H1 (cell line): Measurements from ENCODE around the gene MYD88. TPM values are rescaled to one million over a fixed set of nuclear protein-coding genes. Genes with fewer than 3 reads are reported as not detected.

Experiments used
- CTCF ChIA-PET: fragments of 300-600 bp; sonication (Branson Sonifier 250); formaldehyde crosslinking; loops from one replicate; lab custom pipeline; 2021; ENCODE audit not compliant: partially characterized antibody; lab: Charles Lee
- POLR2A ChIA-PET: fragments of 300-600 bp; sonication (Branson Sonifier 250); formaldehyde crosslinking; loops from one replicate; lab custom pipeline; 2021; ENCODE audit warnings: inconsistent platforms; ENCODE audit not compliant: partially characterized antibody; lab: Charles Lee
- DNase-seq, 2 experiments: peaks; one replicate each; pipeline versions ENCODE4 v3.0.0 to v3.0.0-alpha.2; 2010 to 2022; ENCODE audit warnings: low spot score in 2 of 2, low read depth in 1 of 2, mixed read lengths in 1 of 2
- FAIRE-seq: peaks from 2 replicates; lab custom pipeline; 2011; peaks lifted over from hg19 to GRCh38; lab: Jason Lieb, UNC
- H2AFZ ChIP-seq: 2 replicates; pipeline ENCODE4 v1.8.1; 2012; ENCODE audit warnings: low read length, inconsistent platforms
- H2AK5ac ChIP-seq: 2 replicates; pipeline ENCODE4 v1.6.1; 2013; ENCODE audit warnings: low read depth, low read length
- H2BK120ac ChIP-seq: replicated peaks from 2 replicates; pipeline ENCODE3; 2013; ENCODE audit warnings: low read depth, low read length, inconsistent platforms
- H2BK12ac ChIP-seq: 2 replicates; pipeline ENCODE4 v1.6.1; 2013; ENCODE audit warnings: low read depth, low read length
- H2BK15ac ChIP-seq: 2 replicates; pipeline ENCODE4 v1.6.1; 2013; ENCODE audit warnings: low read length
- H2BK20ac ChIP-seq: 2 replicates; pipeline ENCODE4 v1.6.1; 2013; ENCODE audit warnings: low read length
- H2BK5ac ChIP-seq: 2 replicates; pipeline ENCODE4 v1.6.1; 2013; ENCODE audit warnings: low read depth, low read length
- H3K14ac ChIP-seq: 2 replicates; pipeline ENCODE4 v1.6.1; 2013; ENCODE audit warnings: inconsistent platforms; ENCODE audit not compliant: insufficient read length
- H3K18ac ChIP-seq: 2 replicates; pipeline ENCODE4 v1.6.1; 2013; ENCODE audit warnings: low read length; ENCODE audit errors: extremely low read depth
- H3K23ac ChIP-seq: 2 replicates; pipeline ENCODE4 v1.6.1; 2013; ENCODE audit warnings: inconsistent platforms; ENCODE audit not compliant: insufficient read length
- H3K23me2 ChIP-seq: 2 replicates; pipeline ENCODE4 v1.6.1; 2013; ENCODE audit warnings: low read depth, low read length
- H3K27ac ChIP-seq: 2 replicates; pipeline ENCODE4 v1.6.1; 2011; ENCODE audit warnings: low read depth, low read length, inconsistent platforms
- H3K27me3 ChIP-seq, 4 experiments: replicated peaks in 1 of 4; 1 replicate in 1 of 4; 2 replicates in 3 of 4; pipeline versions ENCODE4 v1.6.1 to v1.8.1; 2011 to 2013; ENCODE audit warnings: low read length in 3 of 4, mild to moderate bottlenecking in 3 of 4, inconsistent platforms in 2 of 4, mixed read lengths in 2 of 4, moderate library complexity in 1 of 4; ENCODE audit not compliant: control insufficient read depth in 3 of 4, insufficient read depth in 3 of 4; ENCODE audit errors: extremely low read depth in 1 of 4
- H3K36me3 ChIP-seq, 4 experiments: 2 replicates each; pipeline versions ENCODE4 v1.6.1 to v1.8.1; 2011 to 2013; ENCODE audit warnings: mild to moderate bottlenecking in 4 of 4, low read length in 3 of 4, moderate library complexity in 2 of 4, control low read depth in 1 of 4, inconsistent platforms in 1 of 4; ENCODE audit not compliant: insufficient read depth in 4 of 4, control insufficient read depth in 2 of 4
- H3K4ac ChIP-seq: replicated peaks from 2 replicates; pipeline ENCODE3; 2013; ENCODE audit warnings: low read length, low read depth, mixed read lengths, inconsistent platforms; ENCODE audit not compliant: insufficient read length
- H3K4me1 ChIP-seq, 4 experiments: replicated peaks in 1 of 4; 1 replicate in 1 of 4; 2 replicates in 3 of 4; pipeline versions ENCODE4 v1.6.1 to v1.8.1; 2011 to 2013; ENCODE audit warnings: low read length in 3 of 4, inconsistent platforms in 2 of 4, mixed read lengths in 1 of 4; ENCODE audit not compliant: insufficient read depth in 4 of 4, control insufficient read depth in 3 of 4
- H3K4me2 ChIP-seq, 2 experiments: 2 replicates each; pipeline versions ENCODE4 v1.6.1 to v1.8.1; 2011 to 2013; ENCODE audit warnings: low read depth in 2 of 2, low read length in 2 of 2, control low read depth in 1 of 2, inconsistent platforms in 1 of 2, mild to moderate bottlenecking in 1 of 2; ENCODE audit not compliant: insufficient read depth in 1 of 2
- H3K4me3 ChIP-seq, 4 experiments: fragments of 200-600, 300-600 bp in 1 of 4; sonication (generic), shearing (Covaris generic), sonication (Bioruptor Twin) in 1 of 4; 2 replicates each; pipeline versions ENCODE4 v1.5.1 to v1.8.1; 2011 to 2016; ENCODE audit warnings: low read length in 4 of 4, low read depth in 3 of 4, control low read depth in 2 of 4, inconsistent platforms in 2 of 4, mild to moderate bottlenecking in 2 of 4, mixed read lengths in 1 of 4, moderate library complexity in 1 of 4; ENCODE audit not compliant: insufficient read depth in 2 of 4; ENCODE audit errors: extremely low read depth in 1 of 4
- H3K56ac ChIP-seq: replicated peaks from 2 replicates; pipeline ENCODE3; 2013; ENCODE audit warnings: low read depth, mild to moderate bottlenecking, mixed read lengths, low read length, inconsistent platforms; ENCODE audit not compliant: insufficient read length
- H3K79me1 ChIP-seq: 2 replicates; pipeline ENCODE4 v1.6.1; 2013; ENCODE audit warnings: low read depth, low read length, control low read depth
- H3K79me2 ChIP-seq, 2 experiments: 2 replicates each; pipeline versions ENCODE4 v1.6.1 to v1.8.1; 2012 to 2013; ENCODE audit warnings: low read length in 2 of 2, mild to moderate bottlenecking in 2 of 2, inconsistent platforms in 1 of 2; ENCODE audit not compliant: insufficient read depth in 2 of 2, control insufficient read depth in 1 of 2
- H3K9ac ChIP-seq, 4 experiments: replicated peaks in 1 of 4; 1 replicate in 1 of 4; 2 replicates in 3 of 4; pipeline versions ENCODE4 v1.6.1 to v1.8.1; 2011 to 2013; ENCODE audit warnings: low read depth in 3 of 4, low read length in 3 of 4, control low read depth in 2 of 4, mild to moderate bottlenecking in 2 of 4, moderate library complexity in 2 of 4, inconsistent platforms in 1 of 4; ENCODE audit errors: extremely low read depth in 1 of 4
- H3K9me3 ChIP-seq, 2 experiments: 2 replicates each; pipeline versions ENCODE4 v1.6.1 to v1.8.1; 2012 to 2013; ENCODE audit warnings: mild to moderate bottlenecking in 2 of 2, moderate library complexity in 2 of 2, control low read depth in 1 of 2, inconsistent platforms in 1 of 2, low read depth in 1 of 2, low read length in 1 of 2, mixed read lengths in 1 of 2; ENCODE audit not compliant: insufficient read depth in 2 of 2
- H4K20me1 ChIP-seq, 2 experiments: replicated peaks in 1 of 2; 2 replicates each; pipeline versions ENCODE3 to v1.8.1; 2011 to 2013; ENCODE audit warnings: inconsistent platforms in 2 of 2, low read length in 2 of 2, mild to moderate bottlenecking in 1 of 2; ENCODE audit not compliant: insufficient read depth in 2 of 2, control insufficient read depth in 1 of 2
- H4K5ac ChIP-seq: 2 replicates; pipeline ENCODE4 v1.6.1; 2013; ENCODE audit warnings: low read length, low read depth, mixed read lengths, inconsistent platforms; ENCODE audit not compliant: insufficient read length
- H4K8ac ChIP-seq: 2 replicates; pipeline ENCODE4 v1.8.0; 2013; ENCODE audit warnings: mild to moderate bottlenecking, moderate library complexity, low read length, inconsistent platforms; ENCODE audit not compliant: insufficient read depth; ENCODE audit errors: extremely low read depth
- H4K91ac ChIP-seq: replicated peaks from 2 replicates; pipeline ENCODE3; 2013; ENCODE audit warnings: low read length, mixed read lengths, inconsistent platforms; ENCODE audit not compliant: insufficient read length
- ATF2 ChIP-seq: IDR thresholded peaks from 2 replicates; pipeline ENCODE4 v1.6.1; 2012; ENCODE audit warnings: low read length, inconsistent platforms
- KDM1A ChIP-seq: fragments of 200-600, 300-600 bp; sonication (generic); IDR thresholded peaks from 2 replicates; pipeline ENCODE4 v1.7.1; 2016; ENCODE audit warnings: mild to moderate bottlenecking, low read length, borderline replicate concordance
- KDM5A ChIP-seq: fragments of 200-600 bp; IDR thresholded peaks from 2 replicates; pipeline ENCODE4 v1.7.1; 2012; ENCODE audit warnings: mild to moderate bottlenecking, low read length, inconsistent platforms, mixed read lengths
- POLR2A ChIP-seq, 2 experiments: IDR thresholded peaks; 1 replicate in 1 of 2; 2 replicates in 1 of 2; pipeline ENCODE4 v1.6.1; 2011; ENCODE audit warnings: low read depth in 2 of 2, low read length in 2 of 2, mild to moderate bottlenecking in 2 of 2; ENCODE audit errors: control extremely low read depth in 1 of 2
- SAP30 ChIP-seq: fragments of 300-600 bp; sonication (generic); IDR thresholded peaks from 2 replicates; pipeline ENCODE4 v1.7.1; 2012; ENCODE audit warnings: low read length, moderate library complexity, mild to moderate bottlenecking, inconsistent platforms; ENCODE audit not compliant: insufficient read depth, insufficient replicate concordance
- TAF1 ChIP-seq: IDR thresholded peaks from 2 replicates; pipeline ENCODE4 v1.6.1; 2011; ENCODE audit warnings: mild to moderate bottlenecking, low read depth, low read length
- YY1 ChIP-seq: IDR thresholded peaks from 2 replicates; pipeline ENCODE4 v1.6.1; 2011; ENCODE audit warnings: low read depth, mild to moderate bottlenecking, low read length
- WGBS, 2 experiments: shearing (Covaris generic) in 1 of 2; methylation state at CpG; one replicate each; pipeline versions ENCODE4 v1.1.6 to v1.1.7; 2013 to 2015; ENCODE audit warnings: low lambda C conversion rate in 2 of 2, mixed read lengths in 2 of 2, inconsistent platforms in 1 of 2, low coverage in 1 of 2, missing lambda C conversion rate in 1 of 2; ENCODE audit not compliant: insufficient replicate concordance in 2 of 2, insufficient coverage in 1 of 2, insufficient read length in 1 of 2; ENCODE audit errors: extremely low coverage in 1 of 2, missing lambda C conversion rate in 1 of 2; 5-methylcytosine and 5-hydroxymethylcytosine counted together
- polyA plus RNA-seq, 7 experiments: library from polyadenylated mRNA; depleted of rRNA in 3 of 7; stranded (reverse) in 5 of 7; unstranded in 2 of 7; fragments of >200 nt in 5 of 7; fragments of 200-250 nt in 2 of 7; gene quantifications; 1 replicate in 5 of 7; 2 replicates in 1 of 7; 4 replicates in 1 of 7; pipeline versions ENCODE4 v1.2.1 to v1.2.3, GENCODE V29; 2011 to 2013; ENCODE audit warnings: missing spikeins in 2 of 7, mixed read lengths in 2 of 7
- total RNA-seq: library from RNA; stranded (reverse); fragmentation: NEBNext Ultra II Directional; extraction: Animal tissue kit (Norgen Biotek cat#: 25700); gene quantifications from 2 replicates; pipeline ENCODE4 v1.2.1, GENCODE V29; 2021

MYD88 gene
- total and polyA plus RNA-seq, 2 of the 8 experiments (the other 6 are each of a cell fraction or from before 2014, with no cell fraction given), result 22.1 to 22.5 TPM

- Histone ChIP-seq H3K23ac (no peak overlapping the region), H4K5ac (no peak overlapping the region), H2BK15ac (no peak overlapping the region), H3K27ac (no peak overlapping the region), H2BK5ac (no peak overlapping the region), H2BK12ac (no peak overlapping the region), H3K36me3 (peaks cover 29 to 57% (median 53%) of the 10 kb centered on the region in 4 experiments), H4K8ac (no peak overlapping the region), H3K79me2 (no peaks in the 10 kb centered on the region), H3K56ac (no peak overlapping the region), H3K14ac (no peak overlapping the region), H4K91ac (no peak overlapping the region), H3K4me1 (no peaks in the 10 kb centered on the region), H2BK20ac (no peak overlapping the region), H3K18ac (no peak overlapping the region), H3K4me2 (no peak overlapping the region), H3K4me3 (no peak overlapping the region), H3K27me3 (no peaks in the 10 kb centered on the region), H2AK5ac (no peak overlapping the region), H3K79me1 (no peaks in the 10 kb centered on the region), H3K4ac (no peak overlapping the region), H3K9me3 (no peaks in the 10 kb centered on the region), H2AFZ (no peak overlapping the region), H3K23me2 (no peaks in the 10 kb centered on the region), H2BK120ac (no peak overlapping the region), H4K20me1 (peaks cover 5 to 19% of the 10 kb centered on the region in 2 experiments), H3K9ac (no peak overlapping the region)
- ChIA-PET CTCF (interaction anchor here (0.9 to 9.6 kb wide), 3 partner anchors 6 to 103 kb away, joined by 3 to 105 read pairs (median 3); no protein-coding TSS in a partner anchor), POLR2A (interaction anchor here (3.2 kb wide), 1 partner anchor 8 kb away, joined by 14 read pairs; no protein-coding TSS in a partner anchor)
- DNase-seq, result no peak
- 93% methylated on average over 9 of the region's 11 CpGs; no CpG with 5 or more reads in 1 of the 2 experiments for WGBS, 2 experiments
- no peak for FAIRE-seq
- no peak for TF ChIP-seq YY1
- no peak for TF ChIP-seq KDM1A
- no peak for TF ChIP-seq KDM5A
- TF ChIP-seq TAF1, result no peak
- TF ChIP-seq ATF2, result no peak
- no peak for TF ChIP-seq SAP30
- no peak for TF ChIP-seq POLR2A (IDR thresholded peaks at IDR 0.05; ENCODE audit: control extremely low read depth in 1 of 2, low read depth in 2 of 2, low read length in 2 of 2)
These were observed 12.9 kb upstream of the MYD88 start for GRCh38 chr3:38125305-38126120.
